Calu3 (cell line): ENCODE measurements around the gene ZC3H13. TPM values are rescaled to one million over a fixed set of nuclear protein-coding genes. Genes with fewer than 3 reads are reported as not detected.

Source experiments
- BruUV-seq: library from RNA; stranded (reverse); fragments of 400-500 nt; replicated peaks from 2 replicates; lab custom pipeline; 2021; lab: Mats Ljungman, UMichigan
- CTCF ChIA-PET: fragments of 300-600 bp; sonication (Branson Sonifier 250); formaldehyde crosslinking; loops from one replicate; lab custom pipeline; 2022; ENCODE audit warnings: antibody characterized with exemption; lab: Charles Lee
- DNase-seq: peaks from one replicate; pipeline ENCODE4 v3.0.0; 2022
- H3K27ac Mint-ChIP-seq: one replicate; pipeline ENCODE4 v1.8.0; 2022; ENCODE audit warnings: mixed read lengths; ENCODE audit not compliant: unreplicated experiment
- H3K27me3 Mint-ChIP-seq: one replicate; pipeline ENCODE4 v1.8.0; 2022; ENCODE audit warnings: mixed read lengths; ENCODE audit not compliant: unreplicated experiment
- H3K36me3 Mint-ChIP-seq: one replicate; pipeline ENCODE4 v1.8.0; 2022; ENCODE audit warnings: mild to moderate bottlenecking, moderate library complexity, mixed read lengths; ENCODE audit not compliant: insufficient read depth, unreplicated experiment
- H3K4me1 Mint-ChIP-seq: one replicate; pipeline ENCODE4 v1.8.0; 2022; ENCODE audit warnings: mild to moderate bottlenecking, low read depth, mixed read lengths; ENCODE audit not compliant: unreplicated experiment
- H3K4me3 Mint-ChIP-seq: one replicate; pipeline ENCODE4 v1.8.0; 2022; ENCODE audit warnings: mild to moderate bottlenecking, low read depth, moderate library complexity, mixed read lengths; ENCODE audit not compliant: unreplicated experiment
- H3K9me3 Mint-ChIP-seq: one replicate; pipeline ENCODE4 v1.8.0; 2022; ENCODE audit warnings: low read depth, mixed read lengths; ENCODE audit not compliant: unreplicated experiment
- intact Hi-C: fragments of 100-400 bp; cut with micrococcal nuclease; formaldehyde crosslinking; loops from one replicate; pipeline ENCODE4 v1.10.0; 2022; ENCODE audit not compliant: unreplicated experiment
- total RNA-seq: library from RNA; stranded (reverse); gene quantifications from 2 replicates; pipeline ENCODE4 v1.2.3, GENCODE V29; 2022
- TF ChIP-seq, protein P1 (sequence below): fragments of 200-600 bp; IDR thresholded peaks from one replicate; pipeline ENCODE4 v1.8.0; 2022; ENCODE audit warnings: antibody characterized with exemption; ENCODE audit not compliant: unreplicated experiment

Gene ZC3H13
- total RNA-seq, 1 experiment from 2014 or later = 28.5 TPM

DNA sequence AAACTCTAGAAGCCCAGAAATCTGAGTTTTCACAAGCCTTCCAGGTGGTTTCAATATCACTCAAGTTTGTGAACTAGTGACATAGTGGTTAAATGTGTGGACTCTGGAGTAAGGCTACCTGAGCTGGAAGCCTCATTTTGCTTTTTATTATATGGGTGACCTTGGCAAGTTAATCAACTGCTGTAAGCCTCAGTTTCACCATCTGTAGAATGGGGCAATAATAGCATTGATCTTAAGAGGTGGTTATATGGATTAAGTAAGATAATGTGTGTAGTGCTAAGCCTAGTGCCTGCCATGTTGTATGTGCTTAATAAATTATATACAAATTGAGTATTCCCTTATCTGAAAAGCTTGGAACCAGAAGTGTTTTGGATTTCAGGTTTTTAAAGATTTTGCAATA is 135.5 kb downstream of the ZC3H13 start:
- DNase-seq = no peak
- no peak overlapping the region for H3K4me3 Mint-ChIP-seq
- no peaks in the 10 kb centered on the region for H3K9me3 Mint-ChIP-seq
- CTCF ChIA-PET = no interaction called here
- TF ChIP-seq, protein P1, sequence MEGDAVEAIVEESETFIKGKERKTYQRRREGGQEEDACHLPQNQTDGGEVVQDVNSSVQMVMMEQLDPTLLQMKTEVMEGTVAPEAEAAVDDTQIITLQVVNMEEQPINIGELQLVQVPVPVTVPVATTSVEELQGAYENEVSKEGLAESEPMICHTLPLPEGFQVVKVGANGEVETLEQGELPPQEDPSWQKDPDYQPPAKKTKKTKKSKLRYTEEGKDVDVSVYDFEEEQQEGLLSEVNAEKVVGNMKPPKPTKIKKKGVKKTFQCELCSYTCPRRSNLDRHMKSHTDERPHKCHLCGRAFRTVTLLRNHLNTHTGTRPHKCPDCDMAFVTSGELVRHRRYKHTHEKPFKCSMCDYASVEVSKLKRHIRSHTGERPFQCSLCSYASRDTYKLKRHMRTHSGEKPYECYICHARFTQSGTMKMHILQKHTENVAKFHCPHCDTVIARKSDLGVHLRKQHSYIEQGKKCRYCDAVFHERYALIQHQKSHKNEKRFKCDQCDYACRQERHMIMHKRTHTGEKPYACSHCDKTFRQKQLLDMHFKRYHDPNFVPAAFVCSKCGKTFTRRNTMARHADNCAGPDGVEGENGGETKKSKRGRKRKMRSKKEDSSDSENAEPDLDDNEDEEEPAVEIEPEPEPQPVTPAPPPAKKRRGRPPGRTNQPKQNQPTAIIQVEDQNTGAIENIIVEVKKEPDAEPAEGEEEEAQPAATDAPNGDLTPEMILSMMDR = no peak
- intact Hi-C loops = no loop called here
- H3K36me3 Mint-ChIP-seq = no peaks in the 10 kb centered on the region
- no peaks in the 10 kb centered on the region for H3K4me1 Mint-ChIP-seq
- peaks cover 22% of the 10 kb centered on the region for H3K27me3 Mint-ChIP-seq
- no TSS peak for BruUV-seq
- H3K27ac Mint-ChIP-seq = no peak overlapping the region

DNA sequence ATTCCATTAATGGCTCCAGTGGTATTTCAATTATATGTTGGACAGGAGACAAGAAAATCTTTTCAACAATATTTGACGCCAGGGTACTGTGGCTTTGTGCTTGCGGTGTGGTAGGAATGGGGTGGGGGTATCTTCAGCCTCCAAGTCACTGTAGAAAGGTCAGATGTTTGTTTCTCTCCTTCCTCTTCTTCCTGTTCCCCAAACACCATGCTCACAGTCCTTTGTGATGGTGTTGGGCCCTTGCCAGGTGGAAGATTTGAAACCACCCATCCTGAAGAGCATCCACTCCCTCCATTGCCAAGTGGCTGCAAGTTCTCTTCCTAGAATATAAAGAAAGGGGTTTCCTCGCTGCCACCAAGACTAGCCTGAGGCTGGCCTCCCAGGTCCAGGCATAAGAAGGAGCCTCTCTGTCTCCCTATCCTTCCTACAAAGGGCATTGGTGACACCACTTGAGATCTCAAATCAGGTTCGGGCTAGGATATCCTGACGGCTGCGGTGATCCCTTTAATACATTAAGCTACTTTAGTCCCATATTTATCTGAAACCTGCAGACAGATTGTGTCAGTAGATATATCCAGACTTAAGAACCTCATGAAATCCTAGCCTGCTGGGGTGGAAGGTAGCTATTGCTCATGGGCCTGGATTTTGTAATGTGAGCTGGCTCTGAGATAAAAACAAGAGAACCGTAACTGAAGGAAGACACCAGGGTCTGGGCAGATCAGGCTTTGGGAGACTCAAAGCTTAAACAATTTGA is 136.7 kb downstream of the ZC3H13 start:
- CTCF ChIA-PET = no interaction called here
- TF ChIP-seq, protein P1 = no peak
- BruUV-seq = no TSS peak
- intact Hi-C loops = no loop called here
- Mint-ChIP-seq H3K4me1 (no peaks in the 10 kb centered on the region), H3K27me3 (peaks cover 15% of the 10 kb centered on the region), H3K9me3 (no peaks in the 10 kb centered on the region), H3K4me3 (no peak overlapping the region), H3K36me3 (no peaks in the 10 kb centered on the region), H3K27ac (no peak overlapping the region)
- no peak for DNase-seq

DNA sequence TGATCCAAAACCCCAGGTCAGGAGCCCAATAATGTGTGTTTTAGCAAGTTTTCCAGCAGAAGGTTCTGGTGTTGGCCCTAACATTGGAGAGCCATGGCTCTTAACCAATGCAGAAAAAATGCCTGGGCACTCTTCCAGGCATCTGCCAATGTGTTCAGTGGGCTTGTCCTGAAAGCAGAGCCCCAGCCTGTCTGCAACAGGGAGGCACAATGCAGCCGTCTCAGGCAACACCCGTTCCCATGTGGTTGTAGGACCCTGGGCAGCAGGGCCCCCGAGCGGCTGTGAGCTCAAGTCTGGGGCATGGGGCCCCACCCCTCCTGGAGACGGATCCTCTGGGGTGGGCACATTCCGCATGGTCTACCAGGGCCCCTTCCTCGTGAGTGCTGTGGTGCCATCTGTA is 142.9 kb downstream of the ZC3H13 start:
- intact Hi-C loops = no loop called here
- CTCF ChIA-PET = no interaction called here
- Mint-ChIP-seq H3K36me3 (no peaks in the 10 kb centered on the region), H3K4me3 (no peak overlapping the region), H3K27ac (no peak overlapping the region), H3K9me3 (no peaks in the 10 kb centered on the region), H3K4me1 (no peaks in the 10 kb centered on the region), H3K27me3 (peaks cover 38% of the 10 kb centered on the region)
- TF ChIP-seq, protein P1 = no peak
- no peak for DNase-seq
- BruUV-seq = no TSS peak

DNA sequence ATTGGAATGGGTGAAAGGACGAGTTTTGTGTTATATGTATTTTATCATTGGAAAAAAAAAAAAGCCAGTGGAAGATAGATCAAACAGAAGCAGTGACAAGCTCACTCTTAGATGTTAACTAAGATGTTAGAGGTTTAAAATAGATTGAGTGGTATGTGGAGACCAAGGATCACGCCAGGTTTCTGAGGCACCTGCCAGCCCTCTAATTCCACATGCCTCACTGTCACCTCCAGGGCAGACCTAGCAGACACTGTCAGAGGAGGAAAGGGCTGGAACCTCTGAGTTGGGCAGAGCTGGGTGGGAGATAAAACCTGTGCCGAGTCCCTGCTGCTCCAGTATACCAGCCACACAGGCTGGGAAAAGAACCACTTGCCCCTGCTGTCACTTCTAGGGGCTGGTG is 143.5 kb downstream of the ZC3H13 start:
- peaks cover 38% of the 10 kb centered on the region for H3K27me3 Mint-ChIP-seq
- H3K4me3 Mint-ChIP-seq = no peak overlapping the region
- CTCF ChIA-PET = no interaction called here
- intact Hi-C loops = no loop called here
- H3K4me1 Mint-ChIP-seq = no peaks in the 10 kb centered on the region
- H3K9me3 Mint-ChIP-seq = no peaks in the 10 kb centered on the region
- no peak overlapping the region for H3K27ac Mint-ChIP-seq
- DNase-seq = no peak
- no TSS peak for BruUV-seq
- TF ChIP-seq, protein P1 = no peak
- H3K36me3 Mint-ChIP-seq = no peaks in the 10 kb centered on the region
